ENCODE measurements around the gene C1QTNF6. TPM values are rescaled to one million over a fixed set of nuclear protein-coding genes. Genes with fewer than 3 reads are reported as not detected.

C1QTNF6 gene
- total RNA-seq, 1 experiment from 2014 or later: 15.2 TPM

DNA sequence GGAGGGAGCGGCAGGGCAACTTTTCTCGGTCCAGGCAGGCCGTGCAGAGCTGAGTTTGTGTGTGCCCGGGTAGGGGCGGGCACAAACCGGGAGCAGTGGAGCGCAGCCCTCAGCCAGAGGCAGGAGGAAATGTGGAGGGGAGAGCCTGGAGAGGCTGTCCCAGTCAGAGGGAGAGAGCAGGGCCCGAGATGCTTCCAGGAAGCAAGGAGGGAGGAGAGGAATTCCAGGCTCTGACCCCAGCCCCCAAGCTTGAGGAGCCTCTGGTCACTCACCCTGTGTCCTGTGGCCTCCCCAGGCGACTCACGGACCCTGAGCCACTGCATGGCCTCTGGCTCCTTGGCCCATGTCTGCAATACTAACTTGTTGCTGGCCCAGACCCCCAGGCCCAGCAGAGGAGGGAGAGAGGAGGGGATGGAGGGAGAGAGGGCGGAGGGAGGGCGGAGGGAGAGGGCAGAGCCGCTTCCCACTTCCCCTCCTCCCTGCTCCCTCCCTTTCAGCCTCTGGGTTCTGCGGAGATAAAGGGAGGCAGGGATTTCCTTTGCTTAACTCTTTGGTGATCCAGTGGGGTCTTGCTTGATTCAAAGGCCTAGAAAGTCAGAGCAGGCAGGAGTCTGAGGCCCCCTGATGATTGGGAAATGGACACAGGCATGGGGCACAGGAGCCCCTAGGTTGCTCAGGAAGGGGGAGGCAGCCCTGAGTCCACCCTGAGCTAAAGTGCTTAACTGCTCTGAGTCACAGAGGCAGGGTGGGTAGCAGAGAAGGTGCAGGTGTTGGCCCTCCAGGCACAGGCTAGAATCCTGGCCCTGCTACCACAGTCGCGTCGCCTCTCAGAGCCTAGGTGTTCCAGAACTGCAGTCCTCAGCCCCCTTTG, at the start of gene C1QTNF6 (continued):
- TF ChIP-seq, protein P1, sequence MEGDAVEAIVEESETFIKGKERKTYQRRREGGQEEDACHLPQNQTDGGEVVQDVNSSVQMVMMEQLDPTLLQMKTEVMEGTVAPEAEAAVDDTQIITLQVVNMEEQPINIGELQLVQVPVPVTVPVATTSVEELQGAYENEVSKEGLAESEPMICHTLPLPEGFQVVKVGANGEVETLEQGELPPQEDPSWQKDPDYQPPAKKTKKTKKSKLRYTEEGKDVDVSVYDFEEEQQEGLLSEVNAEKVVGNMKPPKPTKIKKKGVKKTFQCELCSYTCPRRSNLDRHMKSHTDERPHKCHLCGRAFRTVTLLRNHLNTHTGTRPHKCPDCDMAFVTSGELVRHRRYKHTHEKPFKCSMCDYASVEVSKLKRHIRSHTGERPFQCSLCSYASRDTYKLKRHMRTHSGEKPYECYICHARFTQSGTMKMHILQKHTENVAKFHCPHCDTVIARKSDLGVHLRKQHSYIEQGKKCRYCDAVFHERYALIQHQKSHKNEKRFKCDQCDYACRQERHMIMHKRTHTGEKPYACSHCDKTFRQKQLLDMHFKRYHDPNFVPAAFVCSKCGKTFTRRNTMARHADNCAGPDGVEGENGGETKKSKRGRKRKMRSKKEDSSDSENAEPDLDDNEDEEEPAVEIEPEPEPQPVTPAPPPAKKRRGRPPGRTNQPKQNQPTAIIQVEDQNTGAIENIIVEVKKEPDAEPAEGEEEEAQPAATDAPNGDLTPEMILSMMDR (IDR thresholded peaks at IDR 0.05 in 2 of 3, conservative IDR thresholded peaks at IDR 0.05 in 1 of 3; ENCODE audit: borderline replicate concordance in 1 of 3, insufficient read depth in 1 of 3, low read depth in 2 of 3, low read length in 2 of 3): no peak
- TF ChIP-seq SIN3A (IDR thresholded peaks at IDR 0.05; ENCODE audit: low read depth) (no peak), EZH2phosphoT487 (IDR thresholded peaks at IDR 0.05; ENCODE audit: borderline replicate concordance) (no peak), RAD21 (IDR thresholded peaks at IDR 0.05; ENCODE audit: low read depth) (no peak), SRF (IDR thresholded peaks at IDR 0.05; ENCODE audit: low read depth) (no peak), ZNF274 (IDR thresholded peaks at IDR 0.05; ENCODE audit: low read depth, low read length) (no peak), CBX3 (IDR thresholded peaks at IDR 0.05; ENCODE audit: low read depth) (no peak)

DNA sequence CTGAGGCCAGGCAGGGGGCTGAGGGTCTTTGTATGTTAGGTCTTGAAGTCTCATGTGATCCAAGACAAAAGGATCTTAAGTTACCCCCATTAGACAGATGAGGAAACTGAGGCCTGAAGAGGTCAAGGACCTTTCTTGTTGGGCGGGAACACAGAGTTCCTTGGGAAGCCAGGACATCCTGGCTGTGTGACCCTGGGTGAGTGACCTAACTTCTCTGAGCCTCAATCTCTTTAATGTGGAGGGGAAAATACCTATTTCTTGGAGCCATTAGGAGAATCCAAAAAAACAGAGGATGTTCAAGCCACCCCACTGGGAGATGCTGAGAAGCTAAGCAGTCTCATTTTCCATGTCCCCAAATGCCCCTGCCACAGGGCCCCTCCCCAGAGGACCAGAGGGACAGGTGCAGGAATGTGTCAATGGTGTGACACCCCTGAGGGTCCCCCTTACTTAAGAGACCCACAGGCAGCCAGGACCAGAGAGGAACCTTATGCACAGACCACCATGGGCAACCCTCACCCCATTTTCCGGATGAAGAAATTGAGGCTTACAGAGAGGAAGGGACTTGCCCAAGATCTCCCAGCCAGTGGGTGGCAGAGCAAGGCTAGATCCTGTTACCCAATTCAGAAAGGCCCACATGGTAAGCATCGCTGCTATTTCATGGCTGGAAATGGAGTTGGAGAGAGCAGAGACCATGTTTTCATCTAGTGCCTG, 48.0 kb upstream of the C1QTNF6 start:
- ChIA-PET CTCF (no interaction called here), POLR2A (no interaction called here), RAD21 (ENCODE audit: low non-redundant PET in 1 of 2, low total read pairs in 2 of 2, uncharacterized antibody in 2 of 2, unreplicated experiment in 2 of 2) (no interaction called here)
- H3K9ac ChIP-seq (ENCODE audit: low read length): 0 out of 2 replicates have a peak overlapping the region, but pooled peaks have one; percentile 3
- no peaks in the 10 kb centered on the region for H3K36me3 ChIP-seq (ENCODE audit: control insufficient read depth in 1 of 2, insufficient read depth in 2 of 2, low read length in 2 of 2)
- H3K9me3 ChIP-seq (ENCODE audit: control insufficient read depth in 1 of 2, insufficient read depth in 1 of 2, low read depth in 1 of 2, low read length in 2 of 2): no peaks in the 10 kb centered on the region
- no peak overlapping the region for H3K27ac ChIP-seq (ENCODE audit: low read depth, low read length)
- TF ChIP-seq RAD21 (IDR thresholded peaks at IDR 0.05; ENCODE audit: low read depth): no peak
- TF ChIP-seq EGR1 (IDR thresholded peaks at IDR 0.05; ENCODE audit: low read depth): no peak
- TF ChIP-seq, protein P1 (IDR thresholded peaks at IDR 0.05 in 2 of 3, conservative IDR thresholded peaks at IDR 0.05 in 1 of 3; ENCODE audit: borderline replicate concordance in 1 of 3, insufficient read depth in 1 of 3, low read depth in 2 of 3, low read length in 2 of 3): no peak
- TF ChIP-seq SIN3A (IDR thresholded peaks at IDR 0.05; ENCODE audit: low read depth): no peak
- no peak for TF ChIP-seq YY1 (IDR thresholded peaks at IDR 0.05; ENCODE audit: extremely low read depth, insufficient replicate concordance, low read depth, low read length)
- no peak for TF ChIP-seq ZFX (IDR thresholded peaks at IDR 0.05)
- no peak for TF ChIP-seq TCF7L2 (IDR thresholded peaks at IDR 0.05; ENCODE audit: borderline replicate concordance, extremely low read depth, insufficient read depth, insufficient read length)
- TF ChIP-seq ELF1 (IDR thresholded peaks at IDR 0.05; ENCODE audit: borderline replicate concordance, low read depth): no peak
- TF ChIP-seq CEBPB (IDR thresholded peaks at IDR 0.05; ENCODE audit: low read depth): no peak
- no peak for TF ChIP-seq POLR2A (IDR thresholded peaks at IDR 0.05; ENCODE audit: borderline replicate concordance, extremely low read depth, insufficient read depth, insufficient read length)
- TF ChIP-seq SP1 (IDR thresholded peaks at IDR 0.05; ENCODE audit: low read depth): no peak
- TF ChIP-seq FOSL1 (IDR thresholded peaks at IDR 0.05; ENCODE audit: low read depth): no peak
- no peak for TF ChIP-seq CBX3 (IDR thresholded peaks at IDR 0.05; ENCODE audit: low read depth)
- H3K4me2 ChIP-seq (ENCODE audit: low read length): no peak overlapping the region
- DNase-seq (ENCODE audit: low read depth, low spot score): no peak
- no peaks in the 10 kb centered on the region for H3K27me3 ChIP-seq (ENCODE audit: insufficient read depth, low read length)
- H3K9me2 ChIP-seq (ENCODE audit: insufficient read depth): no peaks in the 10 kb centered on the region
- no peak overlapping the region for H3K4me3 ChIP-seq (replicated peaks in 1 of 2; ENCODE audit: low read depth in 1 of 2, low read length in 2 of 2)
- ATAC-seq: no peak
- H3K4me1 ChIP-seq (ENCODE audit: control insufficient read depth in 1 of 2, insufficient read depth in 2 of 2, low read length in 2 of 2): peaks cover 0 to 5% of the 10 kb centered on the region in 2 experiments; a peak in 2 of 4 replicates
- H4K20me1 ChIP-seq (ENCODE audit: insufficient read depth): no peaks in the 10 kb centered on the region
- no peaks in the 10 kb centered on the region for H3K79me2 ChIP-seq (ENCODE audit: insufficient read depth, low read length)
- H2AFZ ChIP-seq (ENCODE audit: low read depth, low read length, poor library complexity, severe bottlenecking): no peak overlapping the region
- intact Hi-C loops (cut with micrococcal nuclease): no loop called here
- no TSS peak for BruUV-seq (replicated peaks)

All from HCT116 (cell line).